NCI-H526 (cell line): ENCODE results near the gene CD200R1L.
A peak's percentile ranks its signal among the peaks of the same experiment; 100 is the strongest.

Experiments
- DNase-seq, 2 experiments: peaks; one replicate each; lab custom pipeline; 2025; lab: John Stamatoyannopoulos, UW

Gene CD200R1L

DNA sequence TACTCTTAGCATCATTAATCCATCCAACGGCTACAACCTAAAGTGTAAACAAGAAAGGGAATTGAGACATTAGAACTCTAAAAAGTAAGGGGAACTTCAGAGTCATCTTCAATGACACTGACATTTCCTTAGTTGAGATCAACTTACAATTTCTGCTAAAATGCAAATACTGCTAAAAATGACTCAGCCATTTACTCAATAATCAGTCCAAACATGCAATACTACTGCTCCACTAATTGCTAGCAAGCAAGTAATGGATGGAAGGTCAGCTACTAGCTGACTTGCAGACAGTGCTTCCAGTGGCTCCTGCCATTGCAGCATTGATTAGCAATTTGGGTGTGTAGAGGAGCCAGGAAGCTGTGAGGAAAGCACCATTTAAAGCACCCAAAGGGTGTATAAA is 28.4 kb downstream of the CD200R1L start:
- no peak for DNase-seq

DNA sequence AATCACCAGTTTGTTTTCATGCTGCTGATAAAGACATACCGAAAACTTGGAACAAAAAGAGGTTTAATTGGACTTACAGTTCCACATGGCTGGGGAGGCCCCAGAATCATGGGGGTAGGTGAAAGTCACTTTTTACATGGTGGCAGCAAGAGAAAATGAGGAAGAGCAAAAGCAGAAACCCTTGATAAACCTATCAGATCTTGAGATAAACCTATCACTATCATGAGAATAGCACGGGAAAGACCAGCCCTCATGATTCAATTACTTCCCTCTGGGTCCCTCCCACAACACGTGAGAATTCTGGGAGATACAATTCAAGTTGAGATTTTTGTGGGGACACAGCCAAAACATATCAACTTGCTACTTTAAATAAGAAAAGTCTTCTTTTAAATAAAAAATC is 28.9 kb downstream of the CD200R1L start:
- no peak for DNase-seq

DNA sequence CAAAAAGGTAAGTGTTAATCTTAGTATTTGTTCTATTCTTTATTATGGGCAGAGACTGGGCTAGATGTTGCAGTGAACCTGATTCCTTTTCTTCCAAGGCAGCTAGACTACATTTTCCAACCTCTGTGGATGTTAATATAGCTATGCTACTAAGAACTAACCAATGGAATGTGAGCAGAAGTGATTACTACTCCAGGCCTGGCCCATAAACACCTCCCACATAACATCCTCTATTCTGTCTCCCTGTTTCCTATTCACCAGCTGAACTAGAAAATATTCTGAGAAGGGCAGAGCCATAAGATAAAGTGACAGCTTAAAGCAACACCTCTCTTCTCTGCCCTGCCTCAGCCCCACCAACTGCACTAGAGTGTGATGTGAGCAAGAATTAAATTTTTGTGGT is 29.4 kb downstream of the CD200R1L start:
- no peak for DNase-seq

DNA sequence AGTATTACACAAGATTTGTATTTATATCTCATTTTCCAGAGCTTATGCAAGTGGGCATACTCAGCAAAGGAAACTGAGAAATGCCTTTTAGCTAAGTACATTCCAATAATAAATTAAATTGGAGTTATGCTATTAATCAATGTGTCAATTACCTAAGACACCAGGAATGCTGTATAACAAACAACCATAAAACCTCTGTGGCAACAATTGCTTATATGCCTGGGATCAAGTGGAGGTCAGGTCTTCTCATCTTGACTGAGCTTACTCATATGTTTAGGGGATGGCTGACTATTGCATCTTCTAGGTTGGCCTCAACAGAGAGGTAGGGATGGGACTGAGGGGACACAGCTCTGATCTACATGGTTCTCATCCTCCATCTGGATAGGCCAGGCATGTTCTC is 30.7 kb downstream of the CD200R1L start:
- DNase-seq, result no peak

DNA sequence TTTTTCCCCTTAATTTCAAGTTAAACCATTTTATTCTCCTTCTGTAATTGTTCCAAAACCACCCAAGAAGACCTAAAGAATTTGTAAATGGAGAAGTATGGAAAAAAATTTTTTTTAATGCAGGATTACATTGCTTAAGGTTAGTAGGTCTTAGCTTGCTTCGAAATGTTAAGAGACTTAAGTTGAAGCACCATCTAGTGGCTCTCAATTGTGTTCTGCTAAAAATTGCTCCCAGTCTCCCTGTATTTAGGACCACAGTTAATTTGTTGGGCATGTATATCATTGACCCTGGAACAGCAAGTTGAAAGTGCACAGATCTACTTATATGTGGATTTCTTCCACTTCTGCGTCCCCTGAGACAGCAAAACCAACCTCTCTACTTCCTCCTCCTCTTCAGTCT is 32.4 kb downstream of the CD200R1L start:
- DNase-seq, result peak in 1 of 2 experiments; percentile 1

DNA sequence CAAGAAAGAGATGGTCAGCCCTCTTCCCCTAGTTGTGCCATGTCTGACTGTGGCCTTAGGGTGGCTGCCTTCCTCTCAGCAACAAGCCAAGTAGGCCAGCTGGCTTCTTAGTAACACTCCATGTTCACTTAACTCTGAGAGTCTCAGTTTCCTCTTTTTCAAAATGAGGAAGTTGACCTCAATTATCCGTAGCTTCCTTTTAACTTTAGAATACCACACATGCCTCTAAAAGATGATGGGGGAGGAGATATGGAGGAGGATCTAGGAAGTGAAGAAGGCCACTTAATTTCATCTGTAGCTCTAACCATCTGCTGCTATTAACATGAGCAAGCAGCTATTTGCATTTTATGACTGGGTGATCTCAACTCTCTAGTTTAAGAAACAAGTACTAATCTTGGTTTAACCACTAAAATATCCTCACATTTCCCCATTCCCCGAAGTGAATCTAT is 32.9 kb downstream of the CD200R1L start:
- peak in 1 of 2 experiments; percentile 16 for DNase-seq

DNA sequence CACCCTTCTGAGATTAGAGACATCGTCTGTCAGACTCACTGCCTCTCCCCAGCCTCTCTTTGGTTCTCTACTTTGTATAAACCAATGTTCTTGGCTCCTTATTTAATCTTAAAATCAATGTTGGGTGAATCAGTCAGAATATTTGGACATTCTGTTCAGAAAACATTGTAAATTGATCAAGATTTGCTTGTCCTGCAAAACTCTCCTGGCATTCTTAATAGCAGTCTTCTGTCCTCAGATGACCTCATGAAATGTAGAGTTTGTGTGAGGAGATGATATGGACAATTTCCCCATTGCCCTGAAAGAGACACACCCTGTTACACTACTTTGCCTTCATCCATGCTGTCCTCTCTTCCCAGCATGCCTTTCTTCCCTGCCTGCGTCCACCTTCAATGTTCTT is 33.6 kb downstream of the CD200R1L start:
- no peak for DNase-seq

DNA sequence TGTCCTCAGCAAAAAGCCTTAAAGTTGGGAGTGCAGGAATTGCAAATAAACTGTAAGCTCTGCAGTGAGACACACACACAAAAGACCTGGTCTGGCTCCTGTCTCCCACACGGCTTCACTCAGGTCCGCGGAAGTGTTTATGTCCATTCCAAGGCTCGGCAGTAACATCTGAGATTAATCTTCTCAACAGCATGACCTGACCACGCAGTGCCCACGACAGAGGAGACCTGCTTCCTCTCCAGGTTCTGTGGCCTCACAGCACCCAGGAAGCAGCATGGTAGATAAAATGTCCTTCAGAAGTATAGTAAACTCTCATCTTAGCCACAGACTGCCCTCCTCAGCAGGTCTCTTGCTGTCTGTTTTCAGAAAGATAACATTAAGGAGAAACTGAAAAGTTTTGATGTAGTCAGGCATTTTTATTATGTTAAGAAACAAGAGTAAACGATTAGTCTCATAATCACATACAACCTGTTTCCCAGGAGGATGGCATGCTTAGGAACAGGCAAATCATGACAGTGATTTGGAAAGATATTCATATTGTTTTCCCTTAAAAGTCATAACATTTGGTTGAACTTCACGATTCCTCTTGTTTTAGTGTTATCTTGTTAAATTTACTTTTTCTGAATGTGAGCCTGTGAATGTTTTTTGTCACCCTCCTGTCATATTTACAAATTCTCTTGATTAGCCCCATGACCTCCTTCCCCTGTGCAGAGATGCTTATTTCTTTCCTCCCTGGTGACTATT is 34.6 kb downstream of the CD200R1L start:
- DNase-seq, result no peak

DNA sequence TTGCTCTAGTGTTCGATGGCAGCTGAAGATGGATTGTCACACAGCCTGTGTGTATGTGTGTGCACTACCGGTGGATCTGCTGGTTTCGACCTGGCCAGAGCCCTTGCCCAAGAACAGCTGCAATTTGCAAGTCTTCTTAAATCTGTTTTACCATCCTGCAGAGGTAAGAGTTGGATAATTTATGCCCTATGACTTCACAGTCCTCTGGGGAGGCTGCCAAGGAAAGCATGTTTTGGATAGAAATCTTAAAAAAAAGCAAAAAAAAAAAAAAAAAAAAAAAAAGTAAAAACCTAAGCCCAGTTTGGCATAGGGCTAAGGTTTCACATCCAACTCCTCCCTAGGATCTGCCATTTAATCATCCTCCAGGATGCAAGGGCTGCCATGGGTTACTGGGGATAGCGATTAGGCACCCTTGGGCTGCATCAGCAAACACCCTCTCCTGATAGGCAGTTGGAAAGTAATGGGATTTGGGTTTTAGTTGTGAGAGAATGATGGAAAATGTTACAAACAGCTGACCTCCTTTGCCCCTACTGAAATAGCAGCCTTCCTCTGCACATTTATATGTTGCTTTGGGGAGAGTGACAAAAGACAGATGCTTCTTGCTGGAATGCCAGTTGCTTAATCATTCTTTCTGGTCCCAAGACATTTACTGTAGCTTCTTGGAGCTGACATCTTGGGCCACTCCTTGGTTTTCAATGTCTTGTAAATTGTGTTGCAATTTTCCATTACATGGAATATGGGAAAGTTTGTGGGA is 35.4 kb downstream of the CD200R1L start:
- no peak for DNase-seq

DNA sequence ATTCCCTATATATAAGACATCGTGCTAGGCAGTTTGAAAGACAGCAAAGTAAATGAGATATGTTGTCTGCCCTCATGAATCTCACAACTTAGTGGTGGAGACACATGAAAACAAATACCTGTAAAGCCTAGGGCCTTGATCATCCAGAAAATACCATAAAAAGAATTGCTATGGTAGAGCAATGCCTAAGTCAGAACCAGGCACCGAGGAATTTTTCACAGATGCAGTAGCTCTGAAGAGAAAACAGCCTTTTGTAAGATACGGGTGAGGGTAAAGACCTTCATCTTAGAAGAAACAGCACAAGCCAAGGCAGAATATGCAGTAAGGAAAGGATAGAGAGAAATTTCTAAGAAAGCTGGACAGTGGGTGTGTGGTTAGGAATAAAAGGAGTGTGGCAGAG is 36.1 kb downstream of the CD200R1L start:
- no peak for DNase-seq

DNA sequence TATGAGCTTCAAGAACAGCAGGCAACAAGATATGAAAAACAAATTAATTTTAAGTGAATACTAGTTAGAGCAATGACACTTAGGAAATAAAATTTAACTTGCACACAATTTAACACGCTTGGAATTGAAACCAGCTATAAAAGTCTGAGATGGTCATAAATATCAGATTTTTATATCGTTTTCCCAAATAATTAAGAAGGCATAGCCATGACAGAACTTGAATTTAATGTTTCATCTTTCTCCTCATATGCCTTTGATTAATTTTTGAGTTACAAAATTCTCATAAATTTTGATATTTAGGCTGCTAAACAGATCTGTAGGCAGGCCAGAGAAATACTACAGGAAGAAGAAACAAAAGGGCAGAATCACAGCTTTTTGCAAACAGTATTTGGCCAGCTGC is 38.5 kb downstream of the CD200R1L start:
- no peak for DNase-seq

DNA sequence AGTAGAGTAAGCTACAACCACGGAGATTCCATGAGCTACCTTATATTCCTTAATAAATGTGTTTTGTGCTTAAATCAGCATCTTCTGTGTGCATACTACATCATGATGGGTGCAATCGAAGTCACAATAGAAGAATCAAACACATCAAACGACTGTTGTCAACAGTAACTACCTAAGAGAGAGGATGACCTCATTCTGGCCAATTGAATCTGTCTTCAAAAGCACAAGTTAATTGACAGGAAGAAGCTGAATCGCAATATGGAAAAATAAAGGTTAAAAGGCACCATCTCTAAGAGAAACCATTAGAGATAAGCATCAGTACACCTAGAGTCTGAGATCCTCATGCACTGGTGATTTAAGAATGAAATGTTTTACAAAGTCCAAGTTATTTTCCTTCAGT is 39.0 kb downstream of the CD200R1L start:
- no peak for DNase-seq

DNA sequence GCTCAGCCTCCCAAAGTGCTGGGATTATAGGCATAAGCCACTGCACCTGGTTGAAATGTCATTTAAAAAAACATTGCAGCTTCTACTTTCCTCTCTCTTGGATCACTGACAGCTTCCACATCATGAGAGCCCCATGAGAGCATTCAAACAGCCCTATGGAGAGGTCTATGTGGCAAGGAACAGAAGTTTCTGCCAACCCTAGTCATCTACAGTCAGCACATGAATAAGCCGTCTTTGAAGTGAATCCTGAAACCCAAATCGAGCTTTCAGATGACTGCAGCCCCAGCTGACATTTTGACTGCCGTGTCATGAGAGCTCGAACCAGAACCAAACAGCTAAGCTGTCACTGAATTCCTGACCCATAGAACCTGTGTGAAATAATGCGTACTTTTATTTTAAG is 39.8 kb downstream of the CD200R1L start:
- no peak for DNase-seq

DNA sequence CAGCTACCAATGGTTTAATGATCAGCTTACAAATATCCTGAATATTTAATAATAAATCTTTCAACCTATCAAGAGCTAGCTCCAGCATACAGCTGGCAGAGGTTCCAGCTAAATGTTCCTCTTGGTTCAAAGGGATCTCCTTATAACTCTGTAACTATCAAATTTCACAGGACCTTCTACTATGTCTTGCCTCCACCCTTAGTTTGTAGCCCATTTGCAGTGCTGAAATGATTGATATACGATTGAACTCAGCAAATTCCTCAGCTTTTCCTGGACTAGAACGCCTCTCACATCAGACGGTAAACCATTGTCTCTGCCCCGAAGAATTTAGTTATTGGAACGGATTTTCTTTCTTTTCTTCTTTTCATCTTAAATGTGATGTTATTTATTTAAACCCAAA is 41.5 kb downstream of the CD200R1L start:
- DNase-seq, result no peak

DNA sequence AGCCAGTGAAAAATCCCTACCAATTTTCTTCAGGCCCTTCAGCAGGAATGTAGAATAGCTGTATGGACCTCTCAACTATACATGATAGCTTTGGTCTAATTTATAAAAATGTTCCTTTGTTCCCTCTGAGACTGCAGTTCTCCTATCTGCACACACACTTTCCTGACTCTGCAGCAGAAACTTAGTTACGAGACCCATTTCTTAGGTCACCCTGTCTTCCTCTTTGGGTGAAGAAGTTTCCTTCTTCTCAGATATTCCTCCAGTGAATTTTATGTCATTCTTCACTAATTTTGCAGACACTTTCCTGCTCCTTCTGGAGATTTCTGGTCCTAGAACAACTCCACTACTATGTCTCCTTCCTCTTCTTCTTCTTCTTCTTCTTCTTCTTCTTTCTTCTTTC is 42.6 kb downstream of the CD200R1L start:
- no peak for DNase-seq

DNA sequence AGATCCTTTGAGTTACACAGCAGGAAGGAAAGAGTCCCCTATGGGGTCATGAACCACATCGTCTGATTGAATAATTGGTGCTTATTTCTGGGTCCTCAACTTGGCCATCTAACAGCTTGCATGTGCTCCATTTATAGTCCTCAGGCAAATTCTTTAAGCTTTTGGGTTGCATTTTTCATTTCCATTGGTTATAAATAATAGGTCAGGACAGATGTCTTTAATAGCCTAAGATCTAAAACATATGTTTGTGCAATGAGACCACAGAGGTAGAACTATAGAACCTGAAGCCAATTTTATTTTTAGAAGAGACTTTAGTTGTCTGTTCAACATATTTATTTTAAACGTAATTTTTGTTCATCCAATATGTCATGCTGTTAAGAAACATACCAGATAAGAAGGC is 43.2 kb downstream of the CD200R1L start:
- DNase-seq, result no peak

DNA sequence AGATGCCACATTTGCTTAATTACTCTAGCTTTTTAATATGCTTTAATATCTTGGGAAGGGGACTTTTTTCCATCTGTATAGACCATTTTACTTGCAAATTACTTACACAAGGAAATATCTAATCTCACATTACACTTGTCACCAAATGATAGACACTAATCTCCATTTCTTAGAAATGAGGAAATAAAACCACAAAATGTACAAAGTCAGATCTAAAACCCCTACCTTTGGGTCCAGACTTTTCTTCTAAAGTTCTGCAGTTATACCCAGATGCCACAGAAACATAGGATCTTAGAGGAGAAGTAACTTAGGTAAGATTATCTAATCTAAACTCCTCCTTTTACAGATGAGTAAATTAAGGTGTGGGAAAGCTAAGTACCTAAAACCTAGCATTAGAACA is 44.3 kb downstream of the CD200R1L start:
- DNase-seq, result peak; percentile 6 to 13

DNA sequence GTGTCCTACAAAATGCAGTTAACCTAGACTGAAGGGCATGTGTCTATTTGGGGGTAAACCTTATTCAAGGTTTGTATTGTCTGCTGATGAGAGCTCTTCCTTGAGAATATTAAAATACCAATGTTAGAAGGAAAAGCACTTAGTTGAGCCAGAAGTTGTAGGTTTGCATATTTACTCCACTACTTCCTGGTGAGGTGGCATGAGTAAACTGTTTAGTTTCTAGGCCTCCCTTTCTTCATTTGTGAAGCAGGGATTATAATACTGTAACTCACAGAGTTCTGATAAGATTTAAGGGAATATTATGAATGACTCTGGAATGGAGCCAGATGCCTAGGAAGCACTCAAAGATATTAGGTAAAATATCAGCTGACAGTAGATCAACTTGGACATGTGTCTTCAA is 46.7 kb downstream of the CD200R1L start:
- no peak for DNase-seq

DNA sequence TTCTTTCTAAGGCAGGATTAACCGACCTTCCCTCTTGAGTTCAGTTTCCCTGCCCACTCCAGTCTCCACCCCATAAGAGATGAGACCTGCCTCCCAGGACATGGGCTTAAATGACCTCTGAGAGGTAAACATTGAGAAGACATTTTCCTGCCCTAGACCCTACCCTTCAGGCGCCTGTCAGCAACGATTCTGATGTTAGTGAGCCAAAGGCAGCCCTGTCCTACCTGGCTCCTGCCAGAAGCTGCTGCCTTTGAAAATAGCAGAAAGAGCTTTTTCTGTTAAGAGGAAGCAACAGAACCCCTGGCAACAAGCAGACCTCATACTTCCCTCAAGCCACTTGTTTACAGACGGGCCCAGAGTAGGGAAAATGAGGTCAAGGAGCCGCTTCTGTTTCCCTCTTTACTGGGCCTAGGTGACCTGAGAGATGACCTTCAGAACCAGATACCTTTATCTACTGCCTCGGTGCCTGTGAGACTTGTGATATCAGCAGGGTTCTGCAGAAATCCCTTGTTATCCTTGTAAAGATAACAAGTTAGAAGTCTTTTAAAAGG is 52.0 kb downstream of the CD200R1L start:
- DNase-seq, result no peak

DNA sequence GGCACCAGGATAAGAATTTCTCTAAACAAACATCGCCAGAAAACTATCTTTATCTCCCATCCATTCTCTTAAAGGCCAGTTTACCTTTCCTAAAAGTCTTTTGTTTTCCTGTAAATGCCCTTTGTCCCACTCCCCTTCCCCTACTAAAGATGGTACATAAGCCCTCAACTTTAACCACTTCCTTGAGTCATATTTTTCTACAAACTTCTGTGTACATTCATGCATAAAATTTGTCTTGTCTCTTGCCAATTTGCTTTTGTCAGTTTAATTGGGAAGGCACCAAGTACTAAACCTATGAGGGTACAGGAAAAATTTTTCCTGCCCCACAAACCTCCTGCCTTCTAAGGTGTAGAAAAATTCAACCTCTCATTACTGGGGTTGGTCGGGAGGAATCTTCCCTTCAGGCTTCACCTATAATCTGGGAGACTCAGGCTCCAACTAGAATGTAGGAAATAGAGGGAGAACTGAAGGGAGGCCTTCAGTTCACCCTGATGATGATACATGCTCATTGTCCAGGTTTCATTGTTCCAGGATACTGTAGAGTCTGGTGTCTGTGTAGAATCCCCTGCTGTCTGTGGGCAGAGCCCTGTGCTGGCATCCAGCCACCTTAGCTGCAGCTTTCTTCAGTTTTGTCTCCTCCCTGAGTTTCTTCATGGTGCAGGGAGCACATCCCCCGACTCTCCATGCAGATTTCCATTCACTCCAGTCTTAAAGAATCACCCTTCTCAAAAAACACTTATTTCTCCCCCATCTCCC is 53.2 kb downstream of the CD200R1L start:
- no peak for DNase-seq

DNA sequence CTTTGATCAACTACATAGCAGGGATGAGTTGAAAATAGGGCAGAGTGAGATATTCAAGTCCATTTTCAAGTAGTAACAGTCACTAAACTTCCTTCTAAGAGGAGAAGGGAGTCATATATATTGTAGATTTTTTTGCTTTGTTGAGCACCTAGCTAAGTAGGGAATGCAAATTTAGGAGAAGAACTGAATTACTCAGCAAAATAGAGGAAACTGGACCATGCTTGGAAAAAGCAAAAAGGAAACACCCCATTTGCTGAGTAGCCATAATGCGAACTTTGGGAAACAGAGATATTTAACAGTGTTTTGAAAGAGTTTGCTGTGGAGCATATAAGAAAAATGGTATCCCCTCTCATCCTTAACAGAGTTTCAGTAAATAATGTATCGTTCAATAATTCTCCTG is 54.9 kb downstream of the CD200R1L start:
- DNase-seq, result no peak

DNA sequence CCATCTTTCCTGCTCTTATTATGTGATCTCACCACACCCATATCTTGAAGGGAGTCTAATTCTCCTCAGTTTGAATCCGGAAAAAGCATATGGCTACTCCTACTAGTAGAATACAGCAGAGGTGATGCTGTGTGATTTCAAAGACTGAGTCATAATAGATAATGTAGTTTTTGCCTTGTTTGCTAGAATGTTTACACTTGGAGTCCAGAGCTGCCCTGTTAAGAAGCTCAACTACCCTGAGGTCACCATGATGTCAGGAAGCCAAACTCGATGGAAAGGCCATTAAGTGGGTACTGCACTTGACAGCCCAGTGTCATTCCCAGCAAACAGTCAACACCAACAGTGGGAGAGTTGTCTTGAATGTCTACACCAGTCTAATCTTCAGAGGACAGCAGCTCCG is 56.9 kb downstream of the CD200R1L start:
- no peak for DNase-seq
